ENCODE measurements around the gene MUC6.
A peak's percentile ranks its signal among the peaks of the same experiment; 100 is the strongest.

The MUC6 gene

GRCh38 chr11:1050581-1051355 lies 14.2 kb upstream of the MUC6 start:
- Histone ChIP-seq H3K4me3 (ENCODE audit: low read length in 2 of 2) (no peak overlapping the region), H3K4me1 (ENCODE audit: control insufficient read depth in 2 of 2, insufficient read depth in 2 of 2, low read length in 2 of 2) (peaks cover 26 to 51% of the 10 kb centered on the region in 2 donors), H3K9ac (ENCODE audit: low read depth in 1 of 2, low read length in 2 of 2) (peak overlapping the region in 1 of 2 donors; percentile 52), H3K36me3 (ENCODE audit: control insufficient read depth in 2 of 2, insufficient read depth in 2 of 2, low read length in 2 of 2) (no peaks in the 10 kb centered on the region), H3K27me3 (ENCODE audit: control insufficient read depth in 2 of 2, insufficient read depth in 2 of 2, low read length in 2 of 2) (peaks cover 16 to 33% of the 10 kb centered on the region in 2 donors), H3K9me3 (ENCODE audit: control insufficient read depth in 2 of 2, low read length in 2 of 2) (no peaks in the 10 kb centered on the region), H3K27ac (ENCODE audit: low read depth in 2 of 2, low read length in 2 of 2) (peak overlapping the region in 1 of 2 donors; percentile 18)

GRCh38 chr11:1049911-1050580 lies 13.5 kb upstream of the MUC6 start:
- H3K27ac ChIP-seq (ENCODE audit: low read depth in 2 of 2, low read length in 2 of 2), result no peak overlapping the region
- peaks cover 22 to 45% of the 10 kb centered on the region in 2 donors for H3K4me1 ChIP-seq (ENCODE audit: control insufficient read depth in 2 of 2, insufficient read depth in 2 of 2, low read length in 2 of 2)
- H3K27me3 ChIP-seq (ENCODE audit: control insufficient read depth in 2 of 2, insufficient read depth in 2 of 2, low read length in 2 of 2), result peaks cover 16 to 33% of the 10 kb centered on the region in 2 donors
- no peaks in the 10 kb centered on the region for H3K36me3 ChIP-seq (ENCODE audit: control insufficient read depth in 2 of 2, insufficient read depth in 2 of 2, low read length in 2 of 2)
- no peak overlapping the region for H3K9ac ChIP-seq (ENCODE audit: low read depth in 1 of 2, low read length in 2 of 2)
- no peak overlapping the region for H3K4me3 ChIP-seq (ENCODE audit: low read length in 2 of 2)
- no peaks in the 10 kb centered on the region for H3K9me3 ChIP-seq (ENCODE audit: control insufficient read depth in 2 of 2, low read length in 2 of 2)

GRCh38 chr11:1049431-1049891 lies 12.9 kb upstream of the MUC6 start:
- Histone ChIP-seq H3K9me3 (ENCODE audit: control insufficient read depth in 2 of 2, low read length in 2 of 2) (no peaks in the 10 kb centered on the region), H3K36me3 (ENCODE audit: control insufficient read depth in 2 of 2, insufficient read depth in 2 of 2, low read length in 2 of 2) (no peaks in the 10 kb centered on the region), H3K27ac (ENCODE audit: low read depth in 2 of 2, low read length in 2 of 2) (no peak overlapping the region), H3K27me3 (ENCODE audit: control insufficient read depth in 2 of 2, insufficient read depth in 2 of 2, low read length in 2 of 2) (peaks cover 16 to 33% of the 10 kb centered on the region in 2 donors), H3K4me1 (ENCODE audit: control insufficient read depth in 2 of 2, insufficient read depth in 2 of 2, low read length in 2 of 2) (peaks cover 22 to 39% of the 10 kb centered on the region in 2 donors), H3K4me3 (ENCODE audit: low read length in 2 of 2) (no peak overlapping the region), H3K9ac (ENCODE audit: low read depth in 1 of 2, low read length in 2 of 2) (no peak overlapping the region)

GRCh38 chr11:1049071-1049405 lies 12.5 kb upstream of the MUC6 start:
- Histone ChIP-seq H3K9me3 (ENCODE audit: control insufficient read depth in 2 of 2, low read length in 2 of 2) (no peaks in the 10 kb centered on the region), H3K9ac (ENCODE audit: low read depth in 1 of 2, low read length in 2 of 2) (no peak overlapping the region), H3K27ac (ENCODE audit: low read depth in 2 of 2, low read length in 2 of 2) (no peak overlapping the region), H3K4me3 (ENCODE audit: low read length in 2 of 2) (no peak overlapping the region), H3K27me3 (ENCODE audit: control insufficient read depth in 2 of 2, insufficient read depth in 2 of 2, low read length in 2 of 2) (peaks cover 16 to 33% of the 10 kb centered on the region in 2 donors), H3K4me1 (ENCODE audit: control insufficient read depth in 2 of 2, insufficient read depth in 2 of 2, low read length in 2 of 2) (peaks cover 20 to 35% of the 10 kb centered on the region in 2 donors), H3K36me3 (ENCODE audit: control insufficient read depth in 2 of 2, insufficient read depth in 2 of 2, low read length in 2 of 2) (no peaks in the 10 kb centered on the region)

- Histone ChIP-seq H3K4me3 (ENCODE audit: low read length in 2 of 2) (no peak overlapping the region), H3K9me3 (ENCODE audit: control insufficient read depth in 2 of 2, low read length in 2 of 2) (no peaks in the 10 kb centered on the region), H3K27me3 (ENCODE audit: control insufficient read depth in 2 of 2, insufficient read depth in 2 of 2, low read length in 2 of 2) (peaks cover 20 to 33% of the 10 kb centered on the region in 2 donors), H3K36me3 (ENCODE audit: control insufficient read depth in 2 of 2, insufficient read depth in 2 of 2, low read length in 2 of 2) (no peaks in the 10 kb centered on the region), H3K9ac (ENCODE audit: low read depth in 1 of 2, low read length in 2 of 2) (no peak overlapping the region), H3K27ac (ENCODE audit: low read depth in 2 of 2, low read length in 2 of 2) (no peak overlapping the region), H3K4me1 (ENCODE audit: control insufficient read depth in 2 of 2, insufficient read depth in 2 of 2, low read length in 2 of 2) (peaks cover 15 to 30% of the 10 kb centered on the region in 2 donors)
Measured at GRCh38 chr11:1048375-1049070, 12.0 kb upstream of the MUC6 start.

- H3K36me3 ChIP-seq (ENCODE audit: control insufficient read depth in 2 of 2, insufficient read depth in 2 of 2, low read length in 2 of 2), result no peaks in the 10 kb centered on the region
- H3K4me3 ChIP-seq (ENCODE audit: low read length in 2 of 2), result no peak overlapping the region
- H3K27me3 ChIP-seq (ENCODE audit: control insufficient read depth in 2 of 2, insufficient read depth in 2 of 2, low read length in 2 of 2), result peaks cover 24 to 33% of the 10 kb centered on the region in 2 donors
- no peaks in the 10 kb centered on the region for H3K9me3 ChIP-seq (ENCODE audit: control insufficient read depth in 2 of 2, low read length in 2 of 2)
- peaks cover 14 to 22% of the 10 kb centered on the region in 2 donors for H3K4me1 ChIP-seq (ENCODE audit: control insufficient read depth in 2 of 2, insufficient read depth in 2 of 2, low read length in 2 of 2)
- H3K27ac ChIP-seq (ENCODE audit: low read depth in 2 of 2, low read length in 2 of 2), result no peak overlapping the region
- no peak overlapping the region for H3K9ac ChIP-seq (ENCODE audit: low read depth in 1 of 2, low read length in 2 of 2)
Measured at GRCh38 chr11:1047595-1048156, 11.2 kb upstream of the MUC6 start.

- Histone ChIP-seq H3K4me1 (ENCODE audit: control insufficient read depth in 2 of 2, insufficient read depth in 2 of 2, low read length in 2 of 2) (peaks cover 0 to 6% of the 10 kb centered on the region in 2 donors), H3K36me3 (ENCODE audit: control insufficient read depth in 2 of 2, insufficient read depth in 2 of 2, low read length in 2 of 2) (no peaks in the 10 kb centered on the region), H3K27me3 (ENCODE audit: control insufficient read depth in 2 of 2, insufficient read depth in 2 of 2, low read length in 2 of 2) (peaks cover 24 to 28% of the 10 kb centered on the region in 2 donors)
Measured at GRCh38 chr11:1044160-1044559, 7.6 kb upstream of the MUC6 start.

GRCh38 chr11:1043563-1044096 lies 7.1 kb upstream of the MUC6 start:
- Histone ChIP-seq H3K4me3 (ENCODE audit: low read length in 2 of 2) (no peak overlapping the region), H3K27me3 (ENCODE audit: control insufficient read depth in 2 of 2, insufficient read depth in 2 of 2, low read length in 2 of 2) (peaks cover 23 to 24% of the 10 kb centered on the region in 2 donors), H3K4me1 (ENCODE audit: control insufficient read depth in 2 of 2, insufficient read depth in 2 of 2, low read length in 2 of 2) (peaks cover 0 to 2% of the 10 kb centered on the region in 2 donors), H3K9me3 (ENCODE audit: control insufficient read depth in 2 of 2, low read length in 2 of 2) (no peaks in the 10 kb centered on the region), H3K9ac (ENCODE audit: low read depth in 1 of 2, low read length in 2 of 2) (no peak overlapping the region), H3K27ac (ENCODE audit: low read depth in 2 of 2, low read length in 2 of 2) (no peak overlapping the region), H3K36me3 (ENCODE audit: control insufficient read depth in 2 of 2, insufficient read depth in 2 of 2, low read length in 2 of 2) (no peaks in the 10 kb centered on the region)

More at GRCh38 chr11:1044160-1044559, 7.6 kb upstream of the MUC6 start:
- Histone ChIP-seq H3K9ac (ENCODE audit: low read depth in 1 of 2, low read length in 2 of 2) (no peak overlapping the region), H3K9me3 (ENCODE audit: control insufficient read depth in 2 of 2, low read length in 2 of 2) (no peaks in the 10 kb centered on the region), H3K4me3 (ENCODE audit: low read length in 2 of 2) (no peak overlapping the region), H3K27ac (ENCODE audit: low read depth in 2 of 2, low read length in 2 of 2) (no peak overlapping the region)

- H3K27ac ChIP-seq (ENCODE audit: low read depth in 2 of 2, low read length in 2 of 2), result no peak overlapping the region
- no peak overlapping the region for H3K9ac ChIP-seq (ENCODE audit: low read depth in 1 of 2, low read length in 2 of 2)
- peaks cover 16 to 20% of the 10 kb centered on the region in 2 donors for H3K27me3 ChIP-seq (ENCODE audit: control insufficient read depth in 2 of 2, insufficient read depth in 2 of 2, low read length in 2 of 2)
- H3K4me3 ChIP-seq (ENCODE audit: low read length in 2 of 2), result no peak overlapping the region
- H3K4me1 ChIP-seq (ENCODE audit: control insufficient read depth in 2 of 2, insufficient read depth in 2 of 2, low read length in 2 of 2), result peaks cover 0 to 2% of the 10 kb centered on the region in 2 donors
- no peaks in the 10 kb centered on the region for H3K36me3 ChIP-seq (ENCODE audit: control insufficient read depth in 2 of 2, insufficient read depth in 2 of 2, low read length in 2 of 2)
- no peaks in the 10 kb centered on the region for H3K9me3 ChIP-seq (ENCODE audit: control insufficient read depth in 2 of 2, low read length in 2 of 2)
Measured at GRCh38 chr11:1042626-1043562, 6.4 kb upstream of the MUC6 start.

All from mucosa of rectum (tissue), 2 donors.